ENCODE data around the gene TMPRSS9. TPM values are rescaled to one million over a fixed set of nuclear protein-coding genes. Genes with fewer than 3 reads are reported as not detected.

The TMPRSS9 gene
- total RNA-seq, 3 donors from 2014 or later (not counting 1 experiment from before 2014, with no cell fraction given) = not detected

- H3K4me3 Mint-ChIP-seq = no peak overlapping the region
- intact Hi-C loops (cut with micrococcal nuclease) = no loop called here
- DNase-seq (no peak), ATAC-seq (no peak)
- no peak overlapping the region for H3K27ac Mint-ChIP-seq
- H3K9me3 ChIP-seq (ENCODE audit: control insufficient read depth, insufficient read depth, low read length) = no peaks in the 10 kb centered on the region
- peaks cover 10 to 14% of the 10 kb centered on the region in 2 donors for H3K4me1 Mint-ChIP-seq
- no peak overlapping the region for H3K4me3 ChIP-seq (ENCODE audit: low read length)
- H3K4me1 ChIP-seq (ENCODE audit: control insufficient read depth, insufficient read depth, low read length) = peaks cover 23% of the 10 kb centered on the region
- TF ChIP-seq CTCF (IDR thresholded peaks at IDR 0.05) = no peak
- H3K27me3 Mint-ChIP-seq (ENCODE audit: low read depth in 2 of 2) = no peaks in the 10 kb centered on the region
- H3K27me3 ChIP-seq (ENCODE audit: control insufficient read depth, insufficient read depth, low read length) = no peaks in the 10 kb centered on the region
- no peaks in the 10 kb centered on the region for H3K36me3 Mint-ChIP-seq
- 80% methylated on average over 45 of the region's 46 CpGs for WGBS (ENCODE audit: insufficient coverage)
- H3K36me3 ChIP-seq (ENCODE audit: control insufficient read depth, insufficient read depth, low read length) = no peaks in the 10 kb centered on the region
- H3K9me3 Mint-ChIP-seq = no peaks in the 10 kb centered on the region
- H3K27ac ChIP-seq (ENCODE audit: low read length) = no peak overlapping the region
These were observed 64.0 kb downstream of the TMPRSS9 start for GRCh38 chr19:2423915-2424685.

- Mint-ChIP-seq H3K9me3 (no peaks in the 10 kb centered on the region), H3K4me1 (peaks cover 10 to 14% of the 10 kb centered on the region in 2 donors), H3K4me3 (no peak overlapping the region), H3K27me3 (ENCODE audit: low read depth in 2 of 2) (no peaks in the 10 kb centered on the region), H3K27ac (no peak overlapping the region), H3K36me3 (no peaks in the 10 kb centered on the region)
- no peaks in the 10 kb centered on the region for H3K9me3 ChIP-seq (ENCODE audit: control insufficient read depth, insufficient read depth, low read length)
- intact Hi-C loops (cut with micrococcal nuclease) = no loop called here
- no peak overlapping the region for H3K4me3 ChIP-seq (ENCODE audit: low read length)
- H3K27me3 ChIP-seq (ENCODE audit: control insufficient read depth, insufficient read depth, low read length) = no peaks in the 10 kb centered on the region
- 95% methylated on average over 101 of the region's 101 CpGs for WGBS (ENCODE audit: insufficient coverage)
- no peak overlapping the region for H3K27ac ChIP-seq (ENCODE audit: low read length)
- ATAC-seq = no peak
- TF ChIP-seq CTCF (IDR thresholded peaks at IDR 0.05) = no peak
- H3K36me3 ChIP-seq (ENCODE audit: control insufficient read depth, insufficient read depth, low read length) = no peaks in the 10 kb centered on the region
- peaks cover 23% of the 10 kb centered on the region for H3K4me1 ChIP-seq (ENCODE audit: control insufficient read depth, insufficient read depth, low read length)
- no peak for DNase-seq
These were observed 64.9 kb downstream of the TMPRSS9 start for GRCh38 chr19:2424686-2425621.

- no peaks in the 10 kb centered on the region for H3K27me3 ChIP-seq (ENCODE audit: control insufficient read depth, insufficient read depth, low read length)
- H3K27ac ChIP-seq (ENCODE audit: low read length) = no peak overlapping the region
- no peaks in the 10 kb centered on the region for H3K36me3 Mint-ChIP-seq
- DNase-seq (no peak), ATAC-seq (no peak)
- TF ChIP-seq CTCF (IDR thresholded peaks at IDR 0.05) = no peak
- peaks cover 3% of the 10 kb centered on the region for H3K36me3 ChIP-seq (ENCODE audit: control insufficient read depth, insufficient read depth, low read length)
- H3K9me3 ChIP-seq (ENCODE audit: control insufficient read depth, insufficient read depth, low read length) = no peaks in the 10 kb centered on the region
- H3K9me3 Mint-ChIP-seq = no peaks in the 10 kb centered on the region
- peak overlapping the region in 1 of 2 donors; percentile 98 for H3K27ac Mint-ChIP-seq
- H3K4me1 Mint-ChIP-seq = peaks cover 10 to 14% of the 10 kb centered on the region in 2 donors
- intact Hi-C loops (cut with micrococcal nuclease) = no loop called here
- peak overlapping the region; percentile 97 for H3K4me3 Mint-ChIP-seq
- H3K4me1 ChIP-seq (ENCODE audit: control insufficient read depth, insufficient read depth, low read length) = peaks cover 23% of the 10 kb centered on the region
- WGBS (ENCODE audit: insufficient coverage) = 89% methylated on average over 29 of the region's 29 CpGs
- no peaks in the 10 kb centered on the region for H3K27me3 Mint-ChIP-seq (ENCODE audit: low read depth in 2 of 2)
- H3K4me3 ChIP-seq (ENCODE audit: low read length) = no peak overlapping the region
These were observed 65.8 kb downstream of the TMPRSS9 start for GRCh38 chr19:2425622-2426581.

Measured in natural killer cell (primary cell).